ENCODE data around the gene ART1. TPM values are rescaled to one million over a fixed set of nuclear protein-coding genes. Genes with fewer than 3 reads are reported as not detected.

The ART1 gene
- total and polyA plus RNA-seq, 3 donors from 2014 or later: 0.79 TPM; not detected in 1

GRCh38 chr11:3623121-3623520 is 21.8 kb upstream of the ART1 start:
- Histone ChIP-seq H3K36me3 (ENCODE audit: low read depth, missing control alignments) (no peaks in the 10 kb centered on the region), H3K27me3 (no peaks in the 10 kb centered on the region), H3K4me3 (no peak overlapping the region), H3K4me1 (no peaks in the 10 kb centered on the region), H3K27ac (no peak overlapping the region), H3K9me3 (no peaks in the 10 kb centered on the region)
- no peak for TF ChIP-seq CTCF (IDR thresholded peaks at IDR 0.05)
- TF ChIP-seq POLR2A (IDR thresholded peaks at IDR 0.05): no peak
- WGBS, 2 donors: 89 to 93% methylated on average over 5 of the region's 5 CpGs
- DNase-seq: no peak
- intact Hi-C loops (cut with DNase I; ENCODE audit: low total_unique reads): no loop called here

GRCh38 chr11:3623767-3624458 is 21.0 kb upstream of the ART1 start:
- H3K27ac ChIP-seq: no peak overlapping the region
- no peak overlapping the region for H3K4me3 ChIP-seq
- H3K27me3 ChIP-seq: no peaks in the 10 kb centered on the region
- no peaks in the 10 kb centered on the region for H3K36me3 ChIP-seq (ENCODE audit: low read depth, missing control alignments)
- no peak for DNase-seq
- intact Hi-C loops (cut with DNase I; ENCODE audit: low total_unique reads): no loop called here
- TF ChIP-seq POLR2A (IDR thresholded peaks at IDR 0.05) (no peak), CTCF (IDR thresholded peaks at IDR 0.05) (no peak)
- no peaks in the 10 kb centered on the region for H3K9me3 ChIP-seq
- no peaks in the 10 kb centered on the region for H3K4me1 ChIP-seq
- WGBS, 2 donors: 58 to 61% methylated on average over 8 of the region's 8 CpGs

- H3K4me3 ChIP-seq: no peak overlapping the region
- intact Hi-C loops (cut with DNase I; ENCODE audit: low total_unique reads): no loop called here
- no peaks in the 10 kb centered on the region for H3K4me1 ChIP-seq
- H3K9me3 ChIP-seq: no peaks in the 10 kb centered on the region
- 84 to 86% methylated on average over 20 to 23 of the region's 23 CpGs for WGBS, 2 donors
- DNase-seq: peak; percentile 43
- TF ChIP-seq CTCF (IDR thresholded peaks at IDR 0.05): no peak
- no peak for TF ChIP-seq POLR2A (IDR thresholded peaks at IDR 0.05)
- no peaks in the 10 kb centered on the region for H3K36me3 ChIP-seq (ENCODE audit: low read depth, missing control alignments)
- no peak overlapping the region for H3K27ac ChIP-seq
- no peaks in the 10 kb centered on the region for H3K27me3 ChIP-seq
These were observed 18.5 kb upstream of the ART1 start for GRCh38 chr11:3626250-3626960.

GRCh38 chr11:3627291-3627690 is 17.6 kb upstream of the ART1 start:
- H3K4me3 ChIP-seq: no peak overlapping the region
- no peak for DNase-seq
- H3K4me1 ChIP-seq: no peaks in the 10 kb centered on the region
- H3K9me3 ChIP-seq: no peaks in the 10 kb centered on the region
- TF ChIP-seq CTCF (IDR thresholded peaks at IDR 0.05): no peak
- TF ChIP-seq POLR2A (IDR thresholded peaks at IDR 0.05): no peak
- H3K27me3 ChIP-seq: no peaks in the 10 kb centered on the region
- H3K36me3 ChIP-seq (ENCODE audit: low read depth, missing control alignments): no peaks in the 10 kb centered on the region
- no peak overlapping the region for H3K27ac ChIP-seq
- intact Hi-C loops (cut with DNase I; ENCODE audit: low total_unique reads): no loop called here
- 76 to 100% methylated on average over 1 of the region's 1 CpG for WGBS, 2 donors

Data from testis (tissue), 3 donors.